ENCODE measurements around the gene SLC6A8.
"Not testable (repeated sequence)": the region's sequence is repeated elsewhere in the genome, so short reads cannot be mapped to it uniquely, and the experiment has no call there.

The SLC6A8 gene

GRCh38 chrX:153672531-153673427 is 14.9 kb upstream of the SLC6A8 start:
- DNase-seq (ENCODE audit: low read depth): no peak

DNA sequence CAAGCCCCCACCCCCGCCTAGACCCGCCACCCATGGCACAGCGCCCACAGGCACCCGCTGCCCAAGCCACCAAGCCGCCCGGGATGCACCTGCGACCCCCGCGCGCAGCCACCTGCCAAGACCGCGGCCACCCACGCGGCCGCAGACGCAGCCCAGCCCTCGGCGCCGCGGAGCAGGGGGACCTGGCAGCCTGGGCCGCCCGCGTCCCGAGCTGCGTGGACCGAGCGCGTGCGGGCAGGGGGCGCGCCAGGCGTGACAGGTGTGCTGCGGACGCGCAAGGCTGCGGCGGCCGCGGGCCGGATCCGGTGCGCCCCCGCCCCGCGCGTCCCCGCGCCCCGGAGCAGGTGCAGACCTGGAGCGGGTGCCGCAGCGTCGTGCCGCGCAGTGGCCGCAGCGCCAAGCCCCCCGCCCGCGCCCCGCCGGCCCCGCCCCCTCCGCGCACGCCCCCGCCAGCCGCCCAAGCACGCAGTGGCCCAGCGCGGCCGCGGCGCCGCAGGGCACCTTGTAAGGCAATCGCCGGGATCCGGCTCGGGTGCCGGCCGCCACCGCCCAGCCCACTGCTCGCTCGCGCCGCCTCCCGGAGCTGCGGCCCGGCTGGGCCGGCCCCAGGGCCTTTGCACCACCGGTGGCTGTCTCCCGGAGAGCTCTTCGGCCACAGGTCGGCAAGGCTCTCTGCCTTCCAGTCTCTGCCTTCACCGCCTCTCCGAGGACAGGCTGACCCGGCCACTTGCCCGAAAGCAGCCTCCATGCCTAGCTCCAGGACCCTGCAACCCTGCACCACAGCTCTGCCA is 14.1 kb upstream of the SLC6A8 start, which contains the start of gene PNCK:
TSS of gene PNCK (minus strand) at position 386 of the 791 bp plus-strand sequence. CDS start 737 bp downstream, outside the sequence.
- no peak for DNase-seq (ENCODE audit: low read depth)

- DNase-seq (ENCODE audit: low read depth): no peak
Measured at GRCh38 chrX:153674219-153674851, 13.4 kb upstream of the SLC6A8 start.

DNA sequence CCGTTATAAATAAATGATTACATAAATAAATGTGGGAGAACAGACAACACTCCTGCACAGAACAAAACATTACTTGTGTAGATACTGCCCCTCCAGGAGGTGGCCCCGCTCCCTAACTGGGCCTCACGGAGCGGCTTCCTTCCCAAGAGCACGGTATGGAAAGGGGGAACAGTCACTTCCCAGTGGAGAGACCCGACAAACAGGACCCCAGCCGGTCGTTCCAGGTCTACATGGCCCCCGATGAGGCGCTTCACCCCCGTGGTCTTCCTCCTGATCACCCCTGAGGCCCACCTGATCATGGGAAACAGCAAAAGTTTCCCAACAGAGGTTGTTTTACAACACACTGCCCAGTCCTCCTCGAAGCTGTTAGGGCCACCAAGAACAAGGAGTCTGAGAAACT is 6.6 kb upstream of the SLC6A8 start:
- no peak for DNase-seq (ENCODE audit: low read depth)

DNA sequence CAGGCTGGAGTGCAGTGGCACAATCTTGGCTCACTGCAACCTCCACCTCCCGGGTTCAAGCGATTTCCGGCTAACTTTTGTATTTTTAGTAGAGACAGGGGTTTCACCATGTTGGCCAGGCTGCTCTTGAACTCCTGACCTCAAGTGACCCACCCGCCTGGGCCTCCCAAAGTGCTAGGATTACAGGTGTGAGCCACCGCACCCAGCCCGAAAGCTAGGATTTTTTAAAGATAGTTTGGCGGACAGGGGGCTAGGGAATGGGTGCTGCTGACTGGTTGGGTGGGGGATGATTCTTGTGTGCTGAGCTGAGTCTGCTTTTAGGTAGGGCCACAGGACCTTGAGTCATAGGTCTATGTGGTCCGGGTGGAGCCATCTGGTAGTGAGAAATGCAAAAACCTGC is 4.2 kb upstream of the SLC6A8 start:
- not testable (repeated sequence) for DNase-seq (ENCODE audit: low read depth)

GRCh38 chrX:153684467-153685155 is 3.1 kb upstream of the SLC6A8 start:
- no peak for DNase-seq (ENCODE audit: low read depth)

- no peak for DNase-seq (ENCODE audit: low read depth)
Measured at GRCh38 chrX:153685156-153685536, 2.6 kb upstream of the SLC6A8 start.

DNA sequence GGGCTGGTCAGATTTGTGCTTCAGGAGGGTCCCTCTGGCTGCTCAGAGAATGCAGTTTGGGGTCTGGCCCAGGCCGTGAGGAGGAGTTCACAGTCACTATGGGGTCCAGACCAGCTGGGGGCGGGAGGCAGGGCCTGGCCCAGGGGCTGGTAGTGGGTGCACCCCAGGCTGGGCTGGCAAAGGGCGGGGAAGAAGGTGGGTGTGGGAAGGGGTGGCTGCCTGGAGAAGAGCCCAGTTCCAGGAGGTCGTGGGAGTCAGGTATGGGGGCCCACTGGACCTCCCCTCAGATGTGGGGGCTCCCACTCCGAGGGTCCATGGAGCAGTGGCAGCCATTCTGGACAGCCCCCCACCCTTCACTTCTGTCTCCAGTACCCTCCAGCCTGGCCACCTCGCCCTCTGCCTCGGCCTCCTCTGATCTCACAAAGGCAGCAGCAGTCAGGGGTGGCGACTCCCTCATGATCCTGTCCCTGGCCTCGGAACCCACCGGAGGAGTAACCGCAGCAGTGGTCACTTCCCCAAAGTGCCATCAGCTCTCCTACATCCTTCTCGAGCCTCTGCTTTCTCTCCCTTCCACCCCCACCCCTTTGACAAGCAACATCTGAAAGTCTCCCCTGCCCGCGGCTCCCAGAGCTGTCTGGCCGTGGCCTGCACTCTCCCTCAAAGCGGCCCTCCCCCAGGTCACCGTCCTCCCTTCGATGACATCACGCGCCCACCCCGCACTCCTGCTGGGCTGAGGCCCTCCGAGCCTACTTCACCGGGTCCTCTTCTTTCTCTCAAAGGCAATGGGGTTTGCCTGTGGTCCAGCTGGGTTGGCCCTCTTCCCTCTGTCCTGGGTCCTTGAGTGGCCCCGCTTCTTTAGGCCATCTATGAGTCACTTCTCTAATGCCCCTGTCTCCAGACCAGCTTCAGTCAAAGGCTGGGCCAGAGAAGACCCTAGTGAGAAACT is 1.7 kb upstream of the SLC6A8 start:
- no peak for DNase-seq (ENCODE audit: low read depth)

DNA sequence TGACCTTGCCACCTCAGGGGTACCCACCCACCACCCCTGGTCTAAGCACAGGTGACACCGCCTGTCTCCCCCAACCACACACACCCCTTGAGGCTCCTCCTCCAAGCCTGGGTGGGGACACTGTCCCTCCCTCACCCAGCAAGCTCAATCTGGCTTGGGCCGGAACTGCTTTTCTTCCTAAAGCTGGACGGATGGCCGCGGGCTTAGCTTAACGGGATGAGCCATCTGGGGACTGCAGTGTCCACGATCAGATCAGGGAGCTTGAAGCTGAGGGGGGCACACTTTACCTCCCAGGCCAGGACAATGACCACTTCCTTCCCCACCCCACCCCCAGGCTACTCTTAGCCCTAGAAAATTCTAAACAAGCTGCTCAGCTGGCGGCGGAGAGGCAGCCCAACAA is 1.0 kb upstream of the SLC6A8 start:
- no peak for DNase-seq (ENCODE audit: low read depth)

- DNase-seq (ENCODE audit: low read depth): no peak
Measured at GRCh38 chrX:153688071-153688470, 345 bp downstream of the SLC6A8 start.

- no peak for DNase-seq (ENCODE audit: low read depth)
Measured at GRCh38 chrX:153688506-153688905, 780 bp downstream of the SLC6A8 start.

- DNase-seq (ENCODE audit: low read depth): no peak
Measured at GRCh38 chrX:153688911-153689590, 1.3 kb downstream of the SLC6A8 start.

DNA sequence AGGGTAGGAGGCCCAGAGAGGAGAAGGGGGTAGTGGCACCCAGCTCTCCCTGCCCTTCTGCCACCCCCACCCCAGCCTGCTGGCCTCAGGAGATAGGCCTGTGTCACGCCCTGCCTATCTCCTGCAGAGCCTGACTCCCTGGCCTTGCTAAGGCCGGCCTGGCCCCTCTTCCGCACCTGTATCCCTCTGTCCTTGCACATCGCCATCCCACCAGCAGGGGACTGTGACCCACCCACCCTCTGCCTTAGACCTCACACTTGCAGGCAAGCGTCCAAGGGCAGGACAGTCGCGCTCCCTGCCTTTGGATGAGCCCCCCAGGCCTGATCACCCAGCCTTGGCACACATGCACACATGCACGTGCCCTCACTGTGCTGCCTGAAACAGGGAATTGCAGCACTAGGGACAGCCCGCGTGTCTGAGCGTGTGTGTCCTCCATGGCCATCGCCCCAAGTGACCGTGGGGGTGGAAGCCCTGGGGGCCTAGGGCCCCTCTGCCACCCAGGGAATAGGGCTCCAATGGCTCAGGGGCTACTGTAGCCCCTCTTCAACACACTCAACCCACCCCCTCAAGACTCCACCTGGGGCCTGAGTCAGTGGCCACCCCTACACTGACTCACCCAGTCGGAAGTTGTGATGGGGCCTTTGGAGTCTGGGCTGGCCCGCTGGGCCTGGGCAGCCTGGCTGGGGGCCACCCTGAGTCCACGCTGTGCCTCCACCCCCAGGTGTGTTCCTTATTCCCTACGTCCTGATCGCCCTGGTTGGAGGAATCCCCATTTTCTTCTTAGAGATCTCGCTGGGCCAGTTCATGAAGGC is 2.1 kb downstream of the SLC6A8 start:
- DNase-seq (ENCODE audit: low read depth): no peak

GRCh38 chrX:153690466-153690865 is 2.7 kb downstream of the SLC6A8 start:
- no peak for DNase-seq (ENCODE audit: low read depth)

DNA sequence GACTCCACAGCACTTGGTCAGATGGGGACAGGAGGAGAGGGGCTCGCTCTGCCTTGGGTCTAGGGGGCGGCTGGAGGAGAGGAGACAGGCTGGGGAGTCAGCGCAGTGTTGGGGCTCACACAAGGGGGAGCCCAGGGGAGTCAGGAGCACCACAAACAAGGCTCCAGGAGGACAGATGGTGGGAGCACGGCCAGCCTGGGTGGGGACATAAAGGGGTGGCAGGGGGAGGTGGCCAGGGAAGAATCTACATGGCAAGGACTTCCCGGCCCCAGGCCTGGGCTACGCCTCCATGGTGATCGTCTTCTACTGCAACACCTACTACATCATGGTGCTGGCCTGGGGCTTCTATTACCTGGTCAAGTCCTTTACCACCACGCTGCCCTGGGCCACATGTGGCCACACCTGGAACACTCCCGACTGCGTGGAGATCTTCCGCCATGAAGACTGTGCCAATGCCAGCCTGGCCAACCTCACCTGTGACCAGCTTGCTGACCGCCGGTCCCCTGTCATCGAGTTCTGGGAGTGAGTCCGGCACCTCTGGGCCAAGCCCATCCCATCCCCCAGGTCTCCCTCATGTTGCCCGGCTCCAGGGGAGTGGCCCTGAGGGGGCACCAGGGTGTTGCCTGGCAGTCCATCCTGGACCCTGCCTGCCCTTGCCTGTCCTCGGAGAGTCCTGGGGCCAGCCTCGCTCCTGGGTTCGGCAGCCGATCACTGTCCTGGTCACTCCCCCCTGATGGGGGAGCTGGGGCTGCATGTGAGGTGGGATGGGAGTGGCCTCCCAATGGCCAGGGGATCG is 3.5 kb downstream of the SLC6A8 start:
- not testable (repeated sequence) for DNase-seq (ENCODE audit: low read depth)

DNA sequence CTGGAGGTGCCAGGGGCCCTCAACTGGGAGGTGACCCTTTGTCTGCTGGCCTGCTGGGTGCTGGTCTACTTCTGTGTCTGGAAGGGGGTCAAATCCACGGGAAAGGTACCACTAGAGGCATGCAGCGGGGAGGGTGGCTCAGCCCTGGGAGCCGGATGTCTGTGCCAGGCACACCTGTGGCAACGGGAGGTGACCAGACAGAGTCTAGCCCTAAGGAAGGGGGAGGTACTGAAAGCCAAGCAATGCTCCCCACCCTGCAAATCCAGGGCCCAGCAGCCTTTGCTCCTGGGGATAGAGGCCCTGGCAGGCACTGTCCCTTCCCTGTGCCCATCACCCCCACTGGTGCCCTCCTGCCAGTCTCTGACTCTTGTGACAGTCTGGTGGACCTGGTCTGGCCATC is 4.3 kb downstream of the SLC6A8 start:
- DNase-seq (ENCODE audit: low read depth): no peak

DNA sequence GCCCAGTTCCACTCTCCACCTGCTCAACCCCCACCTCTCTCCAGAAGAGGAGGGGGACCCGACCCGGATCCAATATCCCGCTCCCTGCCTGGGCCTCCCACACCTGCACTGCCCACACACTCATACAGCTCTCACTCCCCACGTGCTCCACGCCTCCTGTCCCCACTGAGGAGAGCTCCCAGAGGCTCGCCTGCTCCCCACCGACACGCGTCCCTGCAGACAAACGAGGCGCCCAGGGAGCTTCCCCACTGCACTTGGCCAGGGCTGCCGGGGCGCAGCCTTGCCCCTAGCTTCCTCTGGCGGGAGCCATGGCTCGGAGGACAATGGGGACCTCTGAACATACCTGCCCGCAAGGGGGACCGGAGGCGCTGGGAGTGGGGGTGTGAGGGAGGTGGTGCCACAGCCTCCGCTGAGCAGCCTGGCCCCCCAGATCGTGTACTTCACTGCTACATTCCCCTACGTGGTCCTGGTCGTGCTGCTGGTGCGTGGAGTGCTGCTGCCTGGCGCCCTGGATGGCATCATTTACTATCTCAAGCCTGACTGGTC is 5.0 kb downstream of the SLC6A8 start:
- DNase-seq (ENCODE audit: low read depth): no peak
